HG03439 (cell line): ENCODE data around the gene DUSP18.
A peak's percentile ranks its signal among the peaks of the same experiment; 100 is the strongest.
"Not testable (repeated sequence)": the region's sequence is repeated elsewhere in the genome, so short reads cannot be mapped to it uniquely, and the experiment has no call there.

Experiments
- ATAC-seq: cut with Tn5 transposase; IDR thresholded peaks from one replicate; pipeline ENCODE4 v1.9.1; 2021; ENCODE audit warnings: mild to moderate bottlenecking, moderate library complexity; ENCODE audit not compliant: unreplicated experiment

The DUSP18 gene

DNA sequence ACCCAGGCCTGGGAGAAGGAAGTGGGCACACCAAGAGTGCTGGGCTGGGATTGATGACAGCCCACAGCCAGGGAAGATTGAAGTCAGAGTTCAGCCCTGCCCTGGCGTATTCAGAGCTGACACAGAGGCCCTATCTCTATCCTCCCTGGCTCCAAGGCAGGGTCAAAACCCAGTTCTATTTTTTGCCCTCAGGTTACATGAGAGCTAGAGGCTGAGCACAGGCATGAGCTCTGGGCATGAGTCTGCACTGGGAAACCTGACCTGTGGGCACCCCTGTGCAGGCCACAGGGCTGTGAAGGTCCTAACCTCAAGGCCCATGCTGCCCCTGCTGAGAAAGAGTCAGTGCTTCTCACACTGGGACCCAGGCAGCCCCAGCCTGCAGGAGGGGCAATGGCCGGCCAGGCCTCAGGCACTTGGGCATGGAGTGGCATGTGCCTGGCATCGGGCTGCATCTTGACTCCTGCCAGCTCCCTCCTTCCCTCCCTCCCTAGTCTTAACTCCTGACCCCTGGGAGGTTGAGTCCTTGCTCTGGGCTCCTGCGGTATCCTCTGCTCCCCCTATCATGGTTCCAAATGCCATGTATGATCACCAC, 26.7 kb downstream of the DUSP18 start:
- no peak for ATAC-seq

DNA sequence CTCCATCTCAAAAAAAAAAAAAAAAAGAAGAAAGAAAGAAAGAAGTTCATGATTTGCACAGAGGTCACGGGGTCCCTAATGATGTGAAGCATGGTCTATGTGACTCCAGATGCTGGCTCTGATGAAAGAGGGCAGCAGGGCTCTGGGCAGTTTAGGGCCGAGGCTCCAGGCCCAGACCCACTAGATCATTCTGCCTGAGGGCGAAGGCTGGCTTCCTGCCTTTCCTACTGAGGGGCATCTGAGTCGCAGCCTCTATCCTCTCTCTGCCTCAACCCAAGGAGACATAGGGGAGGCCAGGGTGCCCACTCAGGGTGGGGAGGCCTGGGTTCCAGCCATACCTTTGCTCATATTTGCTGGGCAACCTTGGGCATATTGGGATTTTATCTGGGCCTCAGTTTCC, 27.3 kb downstream of the DUSP18 start:
- ATAC-seq = no peak

DNA sequence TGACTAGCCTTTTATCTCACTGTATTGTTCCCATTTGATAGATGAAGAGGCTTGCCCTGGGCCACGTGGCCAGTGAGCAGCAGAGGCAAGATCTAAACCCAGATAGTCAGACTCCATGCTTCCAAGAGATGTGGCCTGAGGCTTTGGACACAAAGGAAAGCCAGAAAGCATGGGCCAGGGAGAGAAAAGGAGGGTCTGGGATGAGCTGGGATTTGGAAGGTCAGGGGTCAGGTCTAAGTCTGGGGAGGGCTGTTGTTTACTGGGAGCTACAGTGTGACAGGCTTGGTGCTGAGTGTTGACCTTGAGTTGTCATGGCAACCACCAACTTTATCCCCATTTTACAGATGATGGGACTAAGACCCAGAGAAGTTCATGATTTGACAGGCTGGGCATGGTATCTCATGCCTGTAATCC, 30.0 kb downstream of the DUSP18 start:
- no peak for ATAC-seq

DNA sequence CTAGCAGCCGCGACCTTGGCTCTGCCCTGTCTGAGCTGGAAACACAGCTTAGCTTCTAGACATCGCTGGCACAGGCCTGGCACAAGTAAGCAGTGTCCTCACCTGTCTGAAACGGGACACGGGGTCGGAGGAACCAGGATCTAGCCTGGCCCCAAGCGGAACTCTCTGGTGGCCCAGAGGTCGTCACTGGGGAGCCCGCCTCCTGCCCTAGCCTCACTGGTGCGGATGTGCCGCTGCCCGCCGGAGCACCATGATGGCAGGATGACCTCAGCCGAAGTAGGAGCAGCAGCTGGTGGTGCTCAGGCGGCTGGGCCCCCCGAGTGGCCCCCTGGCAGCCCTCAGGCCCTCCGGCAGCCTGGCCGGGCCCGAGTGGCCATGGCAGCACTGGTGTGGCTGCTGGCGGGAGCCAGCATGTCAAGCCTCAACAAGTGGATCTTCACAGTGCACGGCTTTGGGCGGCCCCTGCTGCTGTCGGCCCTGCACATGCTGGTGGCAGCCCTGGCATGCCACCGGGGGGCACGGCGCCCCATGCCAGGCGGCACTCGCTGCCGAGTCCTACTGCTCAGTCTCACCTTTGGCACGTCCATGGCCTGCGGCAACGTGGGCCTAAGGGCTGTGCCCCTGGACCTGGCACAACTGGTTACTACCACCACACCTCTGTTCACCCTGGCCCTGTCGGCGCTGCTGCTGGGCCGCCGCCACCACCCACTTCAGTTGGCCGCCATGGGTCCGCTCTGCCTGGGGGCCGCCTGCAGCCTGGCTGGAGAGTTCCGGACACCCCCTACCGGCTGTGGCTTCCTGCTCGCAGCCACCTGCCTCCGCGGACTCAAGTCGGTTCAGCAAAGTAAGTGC, 31.2 kb downstream of the DUSP18 start:
- no peak for ATAC-seq

DNA sequence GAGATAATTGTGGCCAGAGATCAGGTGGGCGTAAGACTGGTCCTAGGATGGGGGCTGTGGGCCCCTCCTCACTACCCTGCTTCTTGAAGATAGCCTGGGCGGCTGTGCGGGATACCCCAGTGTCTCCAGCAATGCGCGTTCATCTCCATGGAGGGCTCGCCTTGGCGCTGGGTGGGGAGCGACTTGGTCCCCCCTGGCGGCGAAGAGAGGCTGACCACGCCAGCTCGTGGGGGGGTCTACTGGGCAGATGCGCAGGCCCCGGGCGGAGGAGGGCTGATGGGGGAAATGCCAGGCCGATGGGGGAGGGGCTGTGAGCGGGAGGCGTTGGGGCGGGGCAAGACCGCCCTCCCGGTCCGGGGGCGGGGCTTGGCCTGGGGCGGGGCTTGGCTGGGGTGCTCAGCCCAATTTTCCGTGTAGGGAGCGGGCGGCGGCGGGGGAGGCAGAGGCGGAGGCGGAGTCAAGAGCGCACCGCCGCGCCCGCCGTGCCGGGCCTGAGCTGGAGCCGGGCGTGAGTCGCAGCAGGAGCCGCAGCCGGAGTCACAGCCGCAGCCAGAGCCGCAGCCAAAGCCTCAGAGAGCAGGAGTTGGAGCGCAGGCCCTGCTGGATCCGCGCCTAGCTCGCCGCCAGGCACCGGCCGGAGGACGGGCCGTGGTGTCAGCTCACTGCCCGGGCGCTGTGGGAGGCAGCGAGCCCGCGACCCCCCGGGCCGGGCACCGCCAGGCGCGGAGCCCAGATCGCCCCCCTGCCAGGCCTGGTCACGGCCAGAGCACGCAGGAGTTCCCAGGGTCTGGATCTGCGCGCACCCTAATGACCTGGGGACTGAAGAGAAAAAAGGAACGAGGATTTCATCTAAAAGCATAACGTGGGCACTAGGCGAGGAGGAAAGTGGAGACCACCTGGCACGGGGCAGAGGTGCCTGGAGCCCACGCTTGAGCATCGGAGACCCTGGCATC, 32.1 kb downstream of the DUSP18 start, which contains the start of gene SLC35E4:
TSS of gene SLC35E4 (plus strand) at position 509 of the 953 bp plus-strand sequence. CDS start 670 bp downstream, outside the sequence.
- peak; percentile 61 for ATAC-seq

DNA sequence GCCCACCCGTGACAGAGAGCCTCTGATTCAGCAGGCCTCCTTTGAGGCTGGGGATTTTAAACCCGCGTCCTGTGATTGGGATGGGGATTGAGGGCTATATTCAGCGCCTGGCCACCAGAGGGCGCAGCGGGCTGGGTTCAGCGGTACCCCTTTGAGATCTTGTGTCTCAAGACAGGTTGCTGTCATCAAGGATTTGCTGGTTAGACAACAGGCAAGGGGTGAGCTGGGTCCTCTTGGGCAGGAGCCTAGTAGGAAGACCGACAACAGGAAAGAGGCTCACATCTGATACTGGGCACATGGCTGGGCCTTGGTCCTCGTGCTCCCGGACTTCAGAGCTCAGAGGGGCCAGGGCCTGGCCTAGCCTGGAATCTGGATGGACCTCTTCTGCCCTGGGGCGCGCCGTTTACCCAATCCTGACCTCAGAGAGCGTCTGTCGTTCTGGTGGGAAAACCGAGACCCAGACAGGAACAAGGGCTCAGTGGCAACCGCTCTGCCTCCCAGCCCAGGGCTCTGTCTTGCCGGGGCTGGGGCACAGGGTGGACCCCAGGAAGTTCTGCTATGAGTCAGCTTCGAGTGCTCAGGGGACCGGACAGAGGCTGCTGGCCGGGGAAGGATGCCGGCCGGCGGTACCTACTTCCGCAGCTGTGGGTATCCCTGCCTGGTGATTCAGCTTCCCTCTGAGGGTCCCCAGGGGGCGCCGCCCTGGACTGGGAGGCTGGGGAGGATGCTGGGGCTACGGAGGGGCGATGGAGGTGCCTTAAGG, 33.0 kb downstream of the DUSP18 start:
- ATAC-seq = peak; percentile 51

DNA sequence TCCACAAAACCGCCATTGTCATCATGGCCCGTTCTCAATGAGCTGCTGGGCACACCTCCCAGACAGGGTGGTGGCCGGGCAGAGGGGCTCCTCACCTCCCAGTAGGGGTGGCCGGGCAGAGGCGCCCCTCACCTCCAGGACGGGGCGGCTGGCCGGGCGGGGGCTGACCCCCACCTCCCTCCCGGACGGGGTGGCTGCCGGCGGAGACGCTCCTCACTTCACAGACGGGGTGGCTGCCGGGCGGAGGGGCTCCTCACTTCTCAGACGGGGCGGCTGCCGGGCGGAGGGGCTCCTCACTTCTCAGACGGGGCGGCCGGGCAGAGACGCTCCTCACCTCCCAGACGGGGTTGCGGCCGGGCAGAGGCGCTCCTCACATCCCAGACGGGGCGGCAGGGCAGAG, 36.2 kb downstream of the DUSP18 start:
- not testable (repeated sequence) for ATAC-seq

DNA sequence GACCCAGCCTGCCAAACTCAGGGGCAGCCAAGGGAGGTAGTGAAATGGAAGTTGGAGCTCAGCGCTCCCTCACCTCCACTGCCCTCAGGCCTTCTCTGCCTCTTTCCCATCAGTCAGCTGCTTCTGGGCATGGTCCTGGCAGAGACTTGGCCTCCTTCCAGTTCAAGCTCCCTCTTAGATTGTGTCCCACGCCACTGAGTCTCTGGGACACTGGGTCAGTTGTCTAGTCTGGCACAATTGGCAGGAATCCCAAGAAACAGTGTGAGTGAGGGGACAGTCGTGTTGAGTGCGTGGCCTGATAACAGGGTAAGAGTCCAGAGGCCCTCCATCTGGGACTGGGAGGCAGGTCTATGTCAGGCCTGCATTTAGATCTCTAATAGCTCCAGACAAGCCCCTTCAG, 39.2 kb downstream of the DUSP18 start:
- no peak for ATAC-seq

DNA sequence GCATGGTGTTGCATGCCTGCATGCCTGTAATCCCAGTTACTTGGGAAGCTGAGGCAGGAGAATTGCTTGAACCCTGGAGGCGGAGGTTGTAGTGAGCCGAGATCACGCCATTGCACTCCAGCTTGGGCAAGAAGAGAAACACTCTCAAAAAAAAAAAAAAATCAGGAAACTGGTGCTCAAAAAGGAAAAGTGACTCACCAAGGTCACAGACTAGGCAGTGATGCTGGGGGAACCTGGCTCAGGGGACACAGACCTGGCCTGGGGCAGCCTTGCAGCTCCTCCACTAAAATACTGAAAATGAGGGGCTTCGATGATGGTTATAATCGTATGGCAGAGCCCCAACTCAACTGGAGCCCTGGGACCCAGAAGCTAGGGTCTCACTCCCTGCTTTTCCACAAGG, 40.2 kb downstream of the DUSP18 start:
- ATAC-seq = no peak

DNA sequence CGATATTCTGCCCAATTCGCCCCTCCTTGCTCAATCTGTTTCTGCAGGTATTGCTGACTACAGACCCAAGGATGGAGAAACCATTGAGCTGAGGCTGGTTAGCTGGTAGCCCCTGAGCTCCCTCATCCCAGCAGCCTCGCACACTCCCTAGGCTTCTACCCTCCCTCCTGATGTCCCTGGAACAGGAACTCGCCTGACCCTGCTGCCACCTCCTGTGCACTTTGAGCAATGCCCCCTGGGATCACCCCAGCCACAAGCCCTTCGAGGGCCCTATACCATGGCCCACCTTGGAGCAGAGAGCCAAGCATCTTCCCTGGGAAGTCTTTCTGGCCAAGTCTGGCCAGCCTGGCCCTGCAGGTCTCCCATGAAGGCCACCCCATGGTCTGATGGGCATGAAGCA, 41.3 kb downstream of the DUSP18 start:
- ATAC-seq = no peak

DNA sequence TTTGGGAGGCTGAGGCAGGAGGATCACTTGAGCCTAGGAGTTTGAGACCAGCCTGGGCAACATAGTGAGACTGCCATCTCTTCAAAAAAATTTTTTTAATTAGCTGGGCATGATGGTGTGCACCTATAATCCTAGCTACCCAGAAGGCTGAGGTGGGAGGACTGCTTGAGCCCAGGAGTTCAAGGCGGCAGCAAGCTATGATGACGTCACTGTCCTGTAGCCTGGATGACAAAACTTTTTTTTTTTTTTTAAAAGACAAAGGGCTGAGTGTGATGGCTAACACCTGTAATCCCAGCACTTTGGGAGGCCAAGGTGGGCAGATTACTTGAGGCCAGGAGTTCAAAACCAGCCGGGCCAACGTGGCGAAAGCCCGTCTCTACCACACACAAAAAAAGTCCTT, 47.8 kb downstream of the DUSP18 start:
- ATAC-seq = not testable (repeated sequence)

DNA sequence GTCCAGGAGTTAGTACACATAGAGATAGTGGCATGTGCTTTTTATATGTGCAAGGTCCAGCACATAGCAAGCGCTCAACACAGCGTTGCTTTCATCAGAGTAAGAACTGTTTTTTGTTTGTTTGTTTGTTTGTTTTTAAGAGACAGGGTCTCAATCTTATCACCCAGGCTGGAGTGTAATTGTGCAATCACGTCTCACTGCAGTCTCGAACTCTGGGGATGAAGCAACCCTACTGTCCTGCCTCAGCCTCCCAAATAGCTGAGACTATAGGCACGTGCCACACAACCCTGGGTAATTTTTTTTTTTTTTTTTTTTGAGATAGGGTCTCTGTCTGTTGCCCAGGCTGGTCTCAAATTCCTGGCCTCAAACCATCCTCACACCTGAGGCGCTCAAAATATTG, 49.9 kb downstream of the DUSP18 start:
- ATAC-seq = no peak

DNA sequence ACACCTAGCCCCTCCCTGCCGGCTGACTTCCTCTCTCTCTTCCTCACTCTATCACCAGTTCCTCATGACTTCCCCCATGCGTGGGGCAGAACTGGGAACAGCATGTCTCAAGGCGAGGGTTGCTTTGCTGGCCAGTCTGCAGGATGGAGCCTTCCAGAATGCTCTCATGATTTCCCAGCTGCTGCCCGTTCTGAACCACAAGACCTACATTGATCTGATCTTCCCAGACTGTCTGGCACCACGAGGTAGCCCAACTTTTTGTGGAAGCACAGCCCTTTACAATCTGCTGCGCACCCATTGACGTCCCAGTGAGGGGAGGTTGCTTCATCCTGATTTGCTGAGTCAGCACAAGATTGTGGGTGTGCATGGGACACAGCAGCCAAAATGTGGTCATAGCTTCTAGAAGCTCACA, 52.1 kb downstream of the DUSP18 start:
- ATAC-seq = no peak

DNA sequence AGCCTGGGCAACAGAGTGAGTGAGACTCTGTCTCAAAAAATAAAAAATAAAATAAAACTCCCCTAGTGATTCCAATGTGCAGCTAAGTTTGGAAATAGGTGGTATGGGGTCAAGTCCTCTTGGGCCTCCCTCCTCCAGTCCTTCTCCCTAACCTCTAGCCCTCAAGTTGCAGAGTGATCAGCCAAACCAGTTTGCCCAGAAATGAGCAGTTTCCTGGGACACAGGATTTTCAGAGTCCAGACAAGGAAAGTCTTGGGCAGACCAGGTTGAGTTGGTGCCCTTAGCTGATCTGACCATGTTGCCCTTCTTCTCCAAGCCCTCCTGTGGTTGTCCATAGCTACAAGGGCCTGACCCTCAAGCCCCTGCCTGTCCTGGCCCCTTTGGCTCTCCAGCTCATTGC, 52.8 kb downstream of the DUSP18 start:
- ATAC-seq = no peak

DNA sequence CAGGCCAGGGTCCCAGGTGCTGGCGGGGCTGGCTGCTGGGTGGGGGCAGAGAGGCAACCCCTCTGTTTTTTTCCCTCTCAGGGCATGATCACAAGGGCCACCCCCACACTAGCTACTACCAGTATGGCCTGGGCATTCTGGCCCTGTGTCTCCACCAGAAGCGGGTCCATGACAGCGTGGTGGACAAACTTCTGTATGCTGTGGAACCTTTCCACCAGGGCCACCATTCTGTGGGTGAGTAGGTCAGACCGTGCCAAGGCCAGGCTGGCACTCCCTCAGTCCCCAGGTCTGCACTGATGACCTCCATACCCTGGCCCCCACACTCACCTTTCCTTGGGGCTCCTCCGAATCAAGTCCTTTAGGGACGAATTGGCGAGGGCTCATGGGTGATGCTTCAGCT, 53.4 kb downstream of the DUSP18 start:
- no peak for ATAC-seq

DNA sequence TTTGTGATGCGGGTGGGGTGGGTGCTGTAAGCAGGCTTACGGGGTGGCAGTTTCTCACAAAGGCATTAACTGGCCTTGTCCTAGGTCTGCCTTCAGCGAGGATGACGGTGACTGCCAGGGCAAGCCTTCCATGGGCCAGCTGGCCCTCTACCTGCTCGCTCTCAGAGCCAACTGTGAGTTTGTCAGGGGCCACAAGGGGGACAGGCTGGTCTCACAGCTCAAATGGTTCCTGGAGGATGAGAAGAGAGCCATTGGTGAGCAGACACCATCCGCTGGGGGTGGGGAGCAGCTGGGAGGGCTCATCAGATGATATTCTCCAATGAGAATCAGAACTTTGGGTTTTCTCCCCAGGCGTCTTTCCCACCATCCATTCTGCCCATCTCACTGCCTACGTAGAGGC, 54.9 kb downstream of the DUSP18 start:
- ATAC-seq = no peak
